Prostate gland (tissue), 2 donors: ENCODE measurements around the gene ABHD10.

Experiments used
- CTCF ChIP-seq, 4 experiments: fragments of 200-600 bp in 2 of 4; fragments of 450-650 bp in 2 of 4; sonication (generic) in 2 of 4; IDR thresholded peaks; 1 replicate in 3 of 4; 2 replicates in 1 of 4; pipeline ENCODE4 v1.5.1; 2016 to 2019; ENCODE audit warnings: antibody characterized with exemption in 4 of 4, mild to moderate bottlenecking in 2 of 4, moderate library complexity in 2 of 4
- POLR2AphosphoS5 ChIP-seq: sonication (generic); formaldehyde crosslinking; IDR thresholded peaks from one replicate; pipeline ENCODE4 v1.6.1; 2017; ENCODE audit warnings: antibody characterized with exemption

GRCh38 chr3:112002096-112002971, 23.5 kb downstream of the ABHD10 start:
- TF ChIP-seq CTCF (IDR thresholded peaks at IDR 0.05) (no peak), POLR2AphosphoS5 (no peak)
